ENCODE results near the gene POLR3E.

Gene POLR3E

DNA sequence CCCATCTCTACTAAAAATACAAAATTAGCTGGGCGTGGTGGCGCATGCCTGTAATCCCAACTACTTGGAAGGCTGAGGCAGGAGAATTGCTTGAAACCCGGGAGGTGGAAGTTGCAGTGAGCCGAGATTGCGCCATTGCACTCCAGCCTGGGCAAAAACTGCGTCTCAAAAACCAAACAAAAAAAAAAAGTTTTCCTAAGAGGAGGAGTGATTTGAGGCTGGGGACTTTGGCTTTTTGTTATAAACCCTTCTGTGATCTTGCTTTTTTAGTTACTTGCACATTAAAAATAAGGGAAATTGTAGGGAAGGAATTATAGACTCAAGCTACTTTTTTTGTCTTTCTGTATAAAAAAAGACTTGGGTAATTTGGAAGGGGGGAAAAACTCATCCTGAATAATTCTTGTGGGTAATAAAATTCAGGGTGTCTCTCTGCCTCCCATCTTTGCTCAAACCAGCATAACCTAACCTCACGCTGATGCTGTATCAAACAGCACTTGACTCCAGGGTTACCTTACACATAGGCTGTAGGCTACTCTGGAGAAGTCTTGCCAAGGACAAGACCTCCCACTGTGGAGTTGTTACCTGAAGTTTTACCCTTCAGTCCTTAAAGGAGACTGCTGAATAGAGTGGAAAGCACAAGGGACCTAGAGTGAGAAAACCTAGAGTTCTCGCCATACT is 78.9 kb downstream of the POLR3E start:
- H3K4me3 ChIP-seq (ENCODE audit: low read depth, low read length), result no peak overlapping the region
- no peak for TF ChIP-seq CTCF (IDR thresholded peaks at IDR 0.05; ENCODE audit: low read depth, low read length, missing control alignments)
- no peak for DNase-seq (ENCODE audit: low read depth)

GRCh38 chr16:22379656-22380055 is 82.4 kb downstream of the POLR3E start:
- no peak overlapping the region for H3K4me3 ChIP-seq (ENCODE audit: low read depth, low read length)
- DNase-seq (ENCODE audit: low read depth), result no peak
- TF ChIP-seq CTCF (IDR thresholded peaks at IDR 0.05; ENCODE audit: low read depth, low read length, missing control alignments), result no peak

- TF ChIP-seq CTCF (IDR thresholded peaks at IDR 0.05; ENCODE audit: low read depth, low read length, missing control alignments), result no peak
- no peak for DNase-seq (ENCODE audit: low read depth)
- no peak overlapping the region for H3K4me3 ChIP-seq (ENCODE audit: low read depth, low read length)
These were observed 83.3 kb downstream of the POLR3E start for GRCh38 chr16:22380529-22380928.

- no peak for DNase-seq (ENCODE audit: low read depth)
- no peak overlapping the region for H3K4me3 ChIP-seq (ENCODE audit: low read depth, low read length)
- no peak for TF ChIP-seq CTCF (IDR thresholded peaks at IDR 0.05; ENCODE audit: low read depth, low read length, missing control alignments)
These were observed 84.2 kb downstream of the POLR3E start for GRCh38 chr16:22381392-22381791.

DNA sequence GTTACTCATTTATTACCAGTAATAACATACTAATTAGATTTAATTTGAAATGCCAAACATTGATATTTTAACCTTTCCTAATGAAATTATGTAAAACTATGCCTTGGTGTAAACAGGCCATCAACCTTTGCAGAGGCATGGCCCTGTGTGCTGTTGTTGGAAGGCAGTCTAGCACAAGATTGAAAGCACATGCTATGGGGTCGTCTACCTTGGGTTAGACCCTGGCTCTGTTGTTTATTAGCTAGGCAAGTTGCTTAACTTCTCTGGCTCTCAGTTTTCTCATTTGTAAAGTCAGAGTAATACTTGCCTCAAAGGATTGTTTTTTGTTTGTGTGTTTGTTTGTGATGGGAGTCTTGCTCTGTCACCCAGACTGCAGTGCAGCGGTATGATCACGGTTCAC is 86.6 kb downstream of the POLR3E start:
- no peak overlapping the region for H3K4me3 ChIP-seq (ENCODE audit: low read depth, low read length)
- TF ChIP-seq CTCF (IDR thresholded peaks at IDR 0.05; ENCODE audit: low read depth, low read length, missing control alignments), result no peak
- no peak for DNase-seq (ENCODE audit: low read depth)
